ENCODE data around the gene DCTN2. TPM values are rescaled to one million over a fixed set of nuclear protein-coding genes. Genes with fewer than 3 reads are reported as not detected.
A peak's percentile ranks its signal among the peaks of the same experiment; 100 is the strongest.

DCTN2 gene
- total and polyA plus RNA-seq, 4 donors, result 60.0 to 110 (median 84.2) TPM

- Histone ChIP-seq H3K27ac (ENCODE audit: low read depth in 1 of 2, low read length in 1 of 2) (no peak overlapping the region), H3K4me1 (ENCODE audit: control insufficient read depth in 5 of 5, insufficient read depth in 5 of 5, low read length in 5 of 5) (peaks cover 0 to 5% (median 0%) of the 10 kb centered on the region in 5 donors), H3K9ac (ENCODE audit: insufficient read depth in 1 of 2, low read length in 2 of 2) (no peak overlapping the region), H3K9me3 (ENCODE audit: control insufficient read depth in 4 of 4, insufficient read depth in 3 of 4, low read length in 3 of 4) (no peaks in the 10 kb centered on the region), H3K36me3 (ENCODE audit: control insufficient read depth in 4 of 4, insufficient read depth in 4 of 4, low read length in 4 of 4) (no peaks in the 10 kb centered on the region), H3K4me3 (no peak overlapping the region), H3K27me3 (ENCODE audit: control insufficient read depth in 3 of 3, insufficient read depth in 3 of 3, low read length in 2 of 3) (peaks cover 0 to 34% (median 19%) of the 10 kb centered on the region in 3 donors)
- ATAC-seq (ENCODE audit: insufficient read depth, low FRiP score), result no peak
- peak; percentile 19 to 47 (median 33) for DNase-seq
- 59 to 81% methylated on average over 7 of the region's 7 CpGs for WGBS, 2 donors
- TF ChIP-seq CTCF (IDR thresholded peaks at IDR 0.05; ENCODE audit: control extremely low read depth, extremely low read depth), result no peak
Measured at GRCh38 chr12:57553343-57554202, 6.6 kb upstream of the DCTN2 start.

- Histone ChIP-seq H3K36me3 (ENCODE audit: control insufficient read depth in 4 of 4, insufficient read depth in 4 of 4, low read length in 4 of 4) (no peaks in the 10 kb centered on the region), H3K4me3 (no peak overlapping the region), H3K9me3 (ENCODE audit: control insufficient read depth in 4 of 4, insufficient read depth in 3 of 4, low read length in 3 of 4) (no peaks in the 10 kb centered on the region), H3K4me1 (ENCODE audit: control insufficient read depth in 5 of 5, insufficient read depth in 5 of 5, low read length in 5 of 5) (peaks cover 0 to 5% (median 0%) of the 10 kb centered on the region in 5 donors), H3K9ac (ENCODE audit: insufficient read depth in 1 of 2, low read length in 2 of 2) (no peak overlapping the region), H3K27ac (ENCODE audit: low read depth in 1 of 2, low read length in 1 of 2) (no peak overlapping the region), H3K27me3 (ENCODE audit: control insufficient read depth in 3 of 3, insufficient read depth in 3 of 3, low read length in 2 of 3) (peaks cover 0 to 41% (median 24%) of the 10 kb centered on the region in 3 donors)
- no peak for ATAC-seq (ENCODE audit: insufficient read depth, low FRiP score)
- no peak for DNase-seq
- WGBS, 2 donors, result 64 to 84% methylated on average over 6 of the region's 6 CpGs
- no peak for TF ChIP-seq CTCF (IDR thresholded peaks at IDR 0.05; ENCODE audit: control extremely low read depth, extremely low read depth)
Measured at GRCh38 chr12:57552835-57553313, 5.9 kb upstream of the DCTN2 start.

- 87 to 88% methylated on average over 2 of the region's 2 CpGs for WGBS, 2 donors
- no peak for ATAC-seq (ENCODE audit: insufficient read depth, low FRiP score)
- Histone ChIP-seq H3K27me3 (ENCODE audit: control insufficient read depth in 3 of 3, insufficient read depth in 3 of 3, low read length in 2 of 3) (peaks cover 0 to 46% (median 25%) of the 10 kb centered on the region in 3 donors), H3K36me3 (ENCODE audit: control insufficient read depth in 4 of 4, insufficient read depth in 4 of 4, low read length in 4 of 4) (no peaks in the 10 kb centered on the region), H3K9ac (ENCODE audit: insufficient read depth in 1 of 2, low read length in 2 of 2) (no peak overlapping the region), H3K27ac (ENCODE audit: low read depth in 1 of 2, low read length in 1 of 2) (no peak overlapping the region), H3K4me3 (no peak overlapping the region), H3K4me1 (ENCODE audit: control insufficient read depth in 5 of 5, insufficient read depth in 5 of 5, low read length in 5 of 5) (peaks cover 0 to 5% (median 0%) of the 10 kb centered on the region in 5 donors), H3K9me3 (ENCODE audit: control insufficient read depth in 4 of 4, insufficient read depth in 3 of 4, low read length in 3 of 4) (no peaks in the 10 kb centered on the region)
- TF ChIP-seq CTCF (IDR thresholded peaks at IDR 0.05; ENCODE audit: control extremely low read depth, extremely low read depth), result no peak
- no peak for DNase-seq
Measured at GRCh38 chr12:57552306-57552651, 5.3 kb upstream of the DCTN2 start.

Data from lung (tissue), 12 donors.